ENCODE data around the gene GAB1.

DNA sequence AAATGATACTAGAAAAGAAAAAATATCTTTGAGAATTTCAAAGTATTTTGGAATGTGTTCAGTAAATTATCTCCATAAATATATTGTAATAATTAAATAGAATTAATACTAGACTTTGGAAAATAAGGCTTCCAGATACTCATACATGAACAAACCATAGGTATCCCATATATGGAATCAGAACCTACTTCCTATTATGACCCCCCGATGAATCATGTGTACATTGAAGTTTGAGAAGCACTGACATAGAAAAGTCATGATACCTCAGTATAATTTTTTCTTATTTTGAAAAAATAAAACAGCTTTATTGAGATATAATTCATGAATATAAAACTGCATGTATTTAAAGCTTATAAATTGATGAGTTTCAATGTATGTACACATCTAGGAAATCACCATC lies 149.6 kb downstream of the GAB1 start:
- no peak for TF ChIP-seq POLR2A (IDR thresholded peaks at IDR 0.05)
- TF ChIP-seq, protein P1, sequence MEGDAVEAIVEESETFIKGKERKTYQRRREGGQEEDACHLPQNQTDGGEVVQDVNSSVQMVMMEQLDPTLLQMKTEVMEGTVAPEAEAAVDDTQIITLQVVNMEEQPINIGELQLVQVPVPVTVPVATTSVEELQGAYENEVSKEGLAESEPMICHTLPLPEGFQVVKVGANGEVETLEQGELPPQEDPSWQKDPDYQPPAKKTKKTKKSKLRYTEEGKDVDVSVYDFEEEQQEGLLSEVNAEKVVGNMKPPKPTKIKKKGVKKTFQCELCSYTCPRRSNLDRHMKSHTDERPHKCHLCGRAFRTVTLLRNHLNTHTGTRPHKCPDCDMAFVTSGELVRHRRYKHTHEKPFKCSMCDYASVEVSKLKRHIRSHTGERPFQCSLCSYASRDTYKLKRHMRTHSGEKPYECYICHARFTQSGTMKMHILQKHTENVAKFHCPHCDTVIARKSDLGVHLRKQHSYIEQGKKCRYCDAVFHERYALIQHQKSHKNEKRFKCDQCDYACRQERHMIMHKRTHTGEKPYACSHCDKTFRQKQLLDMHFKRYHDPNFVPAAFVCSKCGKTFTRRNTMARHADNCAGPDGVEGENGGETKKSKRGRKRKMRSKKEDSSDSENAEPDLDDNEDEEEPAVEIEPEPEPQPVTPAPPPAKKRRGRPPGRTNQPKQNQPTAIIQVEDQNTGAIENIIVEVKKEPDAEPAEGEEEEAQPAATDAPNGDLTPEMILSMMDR (IDR thresholded peaks at IDR 0.05), result no peak

All from vagina (tissue), 2 donors.